ENCODE measurements around the gene DDHD1. TPM values are rescaled to one million over a fixed set of nuclear protein-coding genes. Genes with fewer than 3 reads are reported as not detected.
"Not testable (repeated sequence)": the region's sequence is repeated elsewhere in the genome, so short reads cannot be mapped to it uniquely, and the experiment has no call there.

DDHD1 gene
- total RNA-seq, 1 donor: 30.0 TPM

DNA sequence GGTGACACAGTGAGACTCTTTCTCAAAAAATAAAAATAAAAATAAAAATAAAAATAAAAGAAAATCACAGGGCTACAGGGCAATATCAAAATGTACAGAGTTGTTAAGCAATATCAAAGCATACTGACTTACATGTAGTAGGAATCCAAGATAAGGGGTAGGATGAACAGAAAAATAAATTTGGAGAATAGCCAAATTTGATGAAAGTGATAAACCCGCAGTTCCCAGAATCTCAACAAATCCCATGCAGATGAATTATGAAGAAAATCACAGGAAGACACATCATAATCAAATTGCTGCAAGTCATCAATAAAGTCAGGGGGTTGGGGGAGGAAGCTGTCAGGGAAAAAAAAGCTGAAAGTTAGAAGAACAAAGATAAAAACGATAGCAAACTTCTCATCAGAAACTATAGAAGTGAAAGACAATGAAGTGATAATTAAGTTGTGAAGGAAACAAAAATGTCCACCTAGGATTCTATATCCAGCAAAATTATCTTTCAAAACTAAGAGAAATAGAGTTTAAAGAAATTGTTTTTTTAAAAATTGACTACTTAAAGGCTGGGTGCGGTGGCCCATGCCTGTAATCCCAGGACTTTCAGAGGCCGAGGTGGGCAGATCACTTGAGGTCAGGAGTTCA is 15.4 kb downstream of the DDHD1 start:
- H3K79me2 ChIP-seq (ENCODE audit: insufficient read depth, low read length): peaks cover 68% of the 10 kb centered on the region
- H2AFZ ChIP-seq (ENCODE audit: low read length): no peak overlapping the region
- H3K4me1 ChIP-seq (ENCODE audit: insufficient read depth, low read length): no peaks in the 10 kb centered on the region
- H4K20me1 ChIP-seq (ENCODE audit: insufficient read depth, low read length): peaks cover 7% of the 10 kb centered on the region
- TF ChIP-seq, protein P1, sequence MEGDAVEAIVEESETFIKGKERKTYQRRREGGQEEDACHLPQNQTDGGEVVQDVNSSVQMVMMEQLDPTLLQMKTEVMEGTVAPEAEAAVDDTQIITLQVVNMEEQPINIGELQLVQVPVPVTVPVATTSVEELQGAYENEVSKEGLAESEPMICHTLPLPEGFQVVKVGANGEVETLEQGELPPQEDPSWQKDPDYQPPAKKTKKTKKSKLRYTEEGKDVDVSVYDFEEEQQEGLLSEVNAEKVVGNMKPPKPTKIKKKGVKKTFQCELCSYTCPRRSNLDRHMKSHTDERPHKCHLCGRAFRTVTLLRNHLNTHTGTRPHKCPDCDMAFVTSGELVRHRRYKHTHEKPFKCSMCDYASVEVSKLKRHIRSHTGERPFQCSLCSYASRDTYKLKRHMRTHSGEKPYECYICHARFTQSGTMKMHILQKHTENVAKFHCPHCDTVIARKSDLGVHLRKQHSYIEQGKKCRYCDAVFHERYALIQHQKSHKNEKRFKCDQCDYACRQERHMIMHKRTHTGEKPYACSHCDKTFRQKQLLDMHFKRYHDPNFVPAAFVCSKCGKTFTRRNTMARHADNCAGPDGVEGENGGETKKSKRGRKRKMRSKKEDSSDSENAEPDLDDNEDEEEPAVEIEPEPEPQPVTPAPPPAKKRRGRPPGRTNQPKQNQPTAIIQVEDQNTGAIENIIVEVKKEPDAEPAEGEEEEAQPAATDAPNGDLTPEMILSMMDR (IDR thresholded peaks at IDR 0.05; ENCODE audit: extremely low read depth, low read depth, low read length): no peak
- no peak overlapping the region for H3K4me2 ChIP-seq (ENCODE audit: insufficient read depth, low read length)
- H3K36me3 ChIP-seq (ENCODE audit: insufficient read depth, low read length): no peaks in the 10 kb centered on the region
- DNase-seq (ENCODE audit: insufficient read length, low spot score, missing footprints): no peak
- H3K4me3 ChIP-seq (ENCODE audit: insufficient read depth, low read length): no peak overlapping the region
- peaks cover 3% of the 10 kb centered on the region for H3K9me3 ChIP-seq (ENCODE audit: low read depth, low read length)
- H3K27me3 ChIP-seq (ENCODE audit: insufficient read depth, low read length): no peaks in the 10 kb centered on the region
- no peak overlapping the region for H3K27ac ChIP-seq (ENCODE audit: low read depth, low read length)

DNA sequence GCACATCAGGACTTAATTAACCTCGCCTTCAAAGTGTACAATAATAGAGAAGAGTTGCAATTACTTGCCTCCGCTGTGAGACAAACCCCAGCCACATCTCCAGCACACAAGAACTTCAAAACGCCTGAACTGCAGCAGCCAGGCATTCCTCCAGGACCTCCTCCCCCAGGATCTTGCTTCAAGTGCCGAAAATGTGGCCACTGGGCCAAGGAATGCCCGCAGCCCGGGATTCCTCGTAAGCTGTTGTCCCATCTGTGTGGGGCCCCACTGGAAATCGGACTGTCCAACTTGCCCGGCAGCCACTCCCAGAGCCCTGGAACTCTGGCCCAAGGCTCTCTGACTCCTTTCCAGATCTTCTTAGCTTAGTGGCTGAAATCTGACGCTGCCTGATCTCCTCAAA is 22.6 kb downstream of the DDHD1 start:
- not testable (repeated sequence) for DNase-seq (ENCODE audit: insufficient read length, low spot score, missing footprints); H4K20me1 ChIP-seq (ENCODE audit: insufficient read depth, low read length); H2AFZ ChIP-seq (ENCODE audit: low read length); H3K4me3 ChIP-seq (ENCODE audit: insufficient read depth, low read length); H3K4me2 ChIP-seq (ENCODE audit: insufficient read depth, low read length); H3K4me1 ChIP-seq (ENCODE audit: insufficient read depth, low read length); H3K9me3 ChIP-seq (ENCODE audit: low read depth, low read length); H3K27me3 ChIP-seq (ENCODE audit: insufficient read depth, low read length); H3K36me3 ChIP-seq (ENCODE audit: insufficient read depth, low read length); H3K27ac ChIP-seq (ENCODE audit: low read depth, low read length)
- peaks cover 54% of the 10 kb centered on the region for H3K79me2 ChIP-seq (ENCODE audit: insufficient read depth, low read length)

DNA sequence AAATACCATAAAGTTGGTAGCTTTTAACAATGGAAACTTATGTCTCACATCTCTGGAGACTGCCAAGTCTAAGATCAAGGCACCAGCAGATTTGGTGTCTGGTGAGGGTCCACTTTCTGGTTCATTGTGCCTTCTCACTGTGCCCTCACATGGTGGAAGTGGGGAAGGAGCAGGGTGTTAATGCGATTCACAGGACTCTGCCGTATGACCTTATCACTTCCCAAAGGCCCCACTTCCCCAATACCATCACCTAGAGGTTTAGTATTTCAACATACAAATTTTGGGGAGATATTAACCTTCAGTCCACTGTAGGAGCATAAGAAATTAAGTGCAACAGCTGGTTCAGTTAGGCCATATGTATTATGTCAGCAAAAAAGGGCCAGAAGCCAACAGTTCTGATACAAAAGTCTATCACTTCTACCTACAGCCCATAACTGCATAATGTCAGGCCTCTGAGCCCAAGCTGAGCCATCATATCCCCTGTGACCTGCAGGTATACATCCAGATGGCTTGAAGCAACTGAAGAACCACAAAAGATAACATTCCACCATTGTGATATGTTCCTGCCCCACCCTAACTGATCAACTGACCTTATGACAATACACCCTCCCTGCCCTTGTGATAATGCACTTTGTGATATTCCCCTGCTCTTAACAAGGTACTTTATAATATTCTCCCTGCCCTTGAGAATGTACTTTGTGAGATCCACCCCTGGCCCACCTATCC is 24.7 kb downstream of the DDHD1 start:
- H3K79me2 ChIP-seq (ENCODE audit: insufficient read depth, low read length): peaks cover 58% of the 10 kb centered on the region
- H4K20me1 ChIP-seq (ENCODE audit: insufficient read depth, low read length): no peaks in the 10 kb centered on the region

DNA sequence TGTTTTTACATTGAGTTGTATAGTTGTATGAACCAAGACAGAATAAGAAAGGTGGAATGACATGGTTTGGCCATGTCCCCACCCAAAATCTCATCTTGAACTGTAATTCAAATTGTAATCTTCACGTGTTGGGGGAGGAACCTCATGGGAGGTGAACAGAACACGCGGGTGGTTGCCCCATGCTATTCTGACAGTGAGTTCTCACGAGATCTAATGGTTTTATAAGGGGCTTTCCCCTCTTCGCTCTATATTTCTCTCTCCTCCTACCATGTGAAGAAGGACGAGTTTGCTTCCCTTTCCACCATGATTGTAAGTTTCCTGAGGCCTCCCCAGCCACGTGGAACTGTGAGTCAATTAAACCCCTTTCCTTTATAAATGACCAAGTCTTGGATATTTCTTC is 25.3 kb downstream of the DDHD1 start:
- Histone ChIP-seq H3K27me3 (ENCODE audit: insufficient read depth, low read length) (no peaks in the 10 kb centered on the region), H2AFZ (ENCODE audit: low read length) (no peak overlapping the region), H4K20me1 (ENCODE audit: insufficient read depth, low read length) (no peaks in the 10 kb centered on the region), H3K4me1 (ENCODE audit: insufficient read depth, low read length) (peaks cover 7% of the 10 kb centered on the region), H3K79me2 (ENCODE audit: insufficient read depth, low read length) (peaks cover 61% of the 10 kb centered on the region), H3K9me3 (ENCODE audit: low read depth, low read length) (no peaks in the 10 kb centered on the region), H3K36me3 (ENCODE audit: insufficient read depth, low read length) (no peaks in the 10 kb centered on the region), H3K4me3 (ENCODE audit: insufficient read depth, low read length) (no peak overlapping the region), H3K27ac (ENCODE audit: low read depth, low read length) (no peak overlapping the region), H3K4me2 (ENCODE audit: insufficient read depth, low read length) (no peak overlapping the region)
- no peak for DNase-seq (ENCODE audit: insufficient read length, low spot score, missing footprints)
- TF ChIP-seq, protein P1 (IDR thresholded peaks at IDR 0.05; ENCODE audit: extremely low read depth, low read depth, low read length): no peak

More for the DNA sequence above, 24.7 kb downstream of the DDHD1 start:
- DNase-seq (ENCODE audit: insufficient read length, low spot score, missing footprints): no peak
- no peak overlapping the region for H3K27ac ChIP-seq (ENCODE audit: low read depth, low read length)
- H3K4me2 ChIP-seq (ENCODE audit: insufficient read depth, low read length): no peak overlapping the region
- peaks cover 7% of the 10 kb centered on the region for H3K4me1 ChIP-seq (ENCODE audit: insufficient read depth, low read length)
- no peaks in the 10 kb centered on the region for H3K27me3 ChIP-seq (ENCODE audit: insufficient read depth, low read length)
- TF ChIP-seq, protein P1 (IDR thresholded peaks at IDR 0.05; ENCODE audit: extremely low read depth, low read depth, low read length): no peak
- H3K4me3 ChIP-seq (ENCODE audit: insufficient read depth, low read length): no peak overlapping the region
- no peak overlapping the region for H2AFZ ChIP-seq (ENCODE audit: low read length)
- H3K9me3 ChIP-seq (ENCODE audit: low read depth, low read length): no peaks in the 10 kb centered on the region
- H3K36me3 ChIP-seq (ENCODE audit: insufficient read depth, low read length): no peaks in the 10 kb centered on the region

All from osteoblast (primary cell).